Activated CD8-positive, alpha-beta memory T cell treated with anti-CD3 and anti-CD28 coated beads for 24 hours (primary cell): ENCODE data around the gene LIG3.
"Not testable (repeated sequence)": the region's sequence is repeated elsewhere in the genome, so short reads cannot be mapped to it uniquely, and the experiment has no call there.

ENCODE experiments used
- DNase-seq: peaks from one replicate; pipeline ENCODE4 v3.0.0-alpha.2; 2020

The LIG3 gene

DNA sequence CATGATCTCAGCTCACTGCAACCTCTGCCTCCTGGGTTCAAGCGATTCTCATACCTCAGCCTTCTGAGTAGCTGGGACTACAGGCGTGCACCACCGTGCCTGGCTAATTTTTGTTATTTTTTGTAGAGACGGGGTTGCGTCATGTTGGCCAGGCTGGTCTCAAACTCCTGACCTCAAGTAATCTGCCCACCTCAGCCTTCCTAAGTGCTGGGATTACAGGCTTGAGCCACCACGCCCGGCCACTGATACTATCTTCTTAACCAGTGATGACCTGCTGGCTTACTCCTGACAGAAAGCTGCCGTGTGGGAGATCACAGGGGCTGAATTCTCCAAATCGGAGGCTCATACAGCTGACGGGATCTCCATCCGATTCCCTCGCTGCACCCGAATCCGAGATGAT, 20.7 kb downstream of the LIG3 start:
- not testable (repeated sequence) for DNase-seq

DNA sequence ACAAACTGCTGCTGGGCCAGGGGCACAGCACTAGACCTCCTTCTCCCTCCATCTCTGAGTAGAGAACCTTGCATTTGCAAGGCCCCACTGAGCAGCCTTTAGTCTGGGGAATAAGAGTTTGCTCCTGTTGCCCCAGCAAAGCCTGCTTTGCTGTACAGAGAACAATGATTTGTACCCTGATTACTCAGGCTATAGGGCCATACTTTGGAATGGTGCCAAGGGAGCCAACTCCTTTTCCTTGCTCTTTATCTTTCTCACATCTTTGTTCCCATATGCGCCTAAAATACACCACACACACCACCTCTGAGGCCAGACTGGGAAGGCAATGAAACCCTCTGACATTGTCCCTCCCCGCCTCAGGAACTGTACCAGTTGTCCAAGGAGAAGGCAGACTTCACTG, 21.2 kb downstream of the LIG3 start:
- no peak for DNase-seq

DNA sequence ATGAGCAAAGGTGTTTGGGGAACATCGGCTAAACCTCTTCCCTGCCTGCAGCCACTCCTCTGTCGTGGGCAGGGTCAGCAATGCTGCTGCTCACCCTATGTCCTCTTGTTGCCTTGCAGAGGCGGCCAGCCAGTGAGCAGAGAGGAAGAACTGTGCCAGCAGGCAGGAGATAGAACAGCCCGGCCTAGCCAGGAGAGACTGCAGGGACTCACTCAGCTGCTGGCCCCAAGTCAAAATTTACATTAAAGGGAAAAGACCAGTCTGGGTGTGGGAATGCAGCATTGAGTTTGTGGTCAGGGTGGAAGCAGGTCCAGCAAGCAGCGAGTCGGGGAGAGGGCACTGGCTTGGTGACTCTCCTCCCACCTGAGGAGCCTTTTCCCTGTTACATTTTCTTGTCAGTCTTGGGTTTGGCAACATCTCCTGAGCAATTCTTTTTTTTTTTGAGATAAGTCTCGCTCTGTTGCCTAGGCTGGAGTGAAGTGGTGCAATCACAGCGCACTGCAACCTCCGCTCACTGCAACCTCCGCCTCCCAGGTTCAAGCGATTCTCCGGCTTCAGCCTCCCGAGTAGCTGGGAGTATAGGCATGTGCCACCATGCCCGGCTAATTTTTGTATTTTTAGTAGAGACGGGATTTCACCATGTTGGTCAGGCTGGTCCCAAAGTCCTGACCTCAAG, 22.7 kb downstream of the LIG3 start:
- DNase-seq: no peak

DNA sequence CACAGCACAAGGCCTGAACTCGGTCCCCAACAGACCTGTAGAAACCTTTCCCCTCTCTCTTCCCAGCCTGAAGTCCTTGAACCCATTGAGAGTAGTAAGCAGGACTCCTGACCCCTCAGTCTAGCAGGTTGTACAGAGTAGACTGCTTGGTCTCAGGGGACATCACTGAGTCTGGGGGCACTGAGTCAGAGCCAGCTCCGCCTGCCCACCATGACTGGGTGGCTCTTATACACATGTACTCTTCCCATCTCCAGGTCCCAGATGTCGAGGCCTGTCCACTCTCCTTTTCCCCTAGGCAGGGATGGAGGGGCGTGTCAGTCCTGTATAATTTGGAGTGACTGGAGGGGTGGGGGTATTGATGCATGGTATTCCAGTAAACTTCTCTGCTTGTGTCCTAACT, 23.5 kb downstream of the LIG3 start:
- DNase-seq: no peak

GRCh38 chr17:35006345-35006744, 26.0 kb downstream of the LIG3 start:
- no peak for DNase-seq

GRCh38 chr17:35006961-35007360, 26.6 kb downstream of the LIG3 start:
- no peak for DNase-seq

GRCh38 chr17:35010093-35010492, 29.8 kb downstream of the LIG3 start:
- DNase-seq: no peak

- no peak for DNase-seq
Observed at GRCh38 chr17:35011671-35012216, 31.4 kb downstream of the LIG3 start.

DNA sequence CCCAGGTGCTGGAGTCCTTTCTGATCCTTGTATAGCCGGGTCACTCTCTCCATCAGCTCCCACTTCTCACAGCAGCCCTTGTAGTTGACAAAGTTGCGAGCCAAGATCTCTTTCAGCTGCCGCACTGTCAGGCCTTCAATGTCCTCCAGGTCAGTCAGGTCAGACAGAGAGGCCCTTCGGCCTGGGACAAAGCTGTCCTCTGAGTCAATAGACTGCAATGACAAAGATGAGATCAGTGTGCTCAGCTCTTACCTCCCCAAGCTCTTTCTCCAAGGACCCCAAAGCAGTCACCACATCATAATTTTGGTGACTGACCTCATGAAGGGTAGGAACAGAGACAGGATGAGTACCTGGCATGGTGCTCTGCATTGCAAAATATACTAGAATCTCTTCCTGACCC, 36.1 kb downstream of the LIG3 start:
- DNase-seq: no peak

DNA sequence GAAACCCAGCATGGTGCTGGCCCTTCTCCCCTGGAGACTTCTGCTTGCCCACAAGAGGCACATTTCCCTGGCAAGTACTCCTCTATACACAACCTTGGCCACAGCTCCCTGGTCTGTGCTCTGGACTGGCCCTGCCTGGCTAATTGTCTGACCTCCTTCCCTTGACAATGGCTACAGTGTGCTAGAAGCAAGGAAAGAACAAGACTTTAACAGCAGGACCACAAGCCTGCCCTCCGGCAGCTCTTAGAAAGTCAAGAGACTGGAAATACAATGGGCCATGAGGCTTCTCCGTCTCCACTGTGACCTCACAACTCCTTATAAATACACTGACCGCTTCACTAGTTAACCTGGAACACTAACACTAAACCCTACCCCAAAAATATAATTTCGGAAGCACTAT, 36.7 kb downstream of the LIG3 start:
- DNase-seq: no peak

DNA sequence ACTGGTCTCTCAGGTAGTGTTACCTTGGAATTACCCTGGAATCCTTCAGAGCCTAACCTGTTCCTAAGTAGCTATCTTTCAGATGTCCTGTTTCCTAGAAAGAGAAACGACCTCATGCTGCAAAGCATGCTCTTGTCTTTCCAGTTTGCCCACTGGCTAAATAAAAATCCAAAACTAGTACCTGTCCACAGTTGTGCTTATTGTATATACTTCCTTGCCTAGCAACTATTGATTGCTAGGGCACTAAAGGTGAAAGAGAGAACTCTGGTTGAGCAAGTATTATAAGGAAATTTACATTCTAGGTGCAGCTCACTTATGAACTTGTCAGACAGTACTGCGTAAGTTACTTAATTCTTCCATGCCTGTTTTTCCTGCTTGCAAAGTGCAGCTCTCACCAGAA, 38.5 kb downstream of the LIG3 start:
- DNase-seq: no peak

- no peak for DNase-seq
Observed at GRCh38 chr17:35019386-35020179, 39.3 kb downstream of the LIG3 start.

DNA sequence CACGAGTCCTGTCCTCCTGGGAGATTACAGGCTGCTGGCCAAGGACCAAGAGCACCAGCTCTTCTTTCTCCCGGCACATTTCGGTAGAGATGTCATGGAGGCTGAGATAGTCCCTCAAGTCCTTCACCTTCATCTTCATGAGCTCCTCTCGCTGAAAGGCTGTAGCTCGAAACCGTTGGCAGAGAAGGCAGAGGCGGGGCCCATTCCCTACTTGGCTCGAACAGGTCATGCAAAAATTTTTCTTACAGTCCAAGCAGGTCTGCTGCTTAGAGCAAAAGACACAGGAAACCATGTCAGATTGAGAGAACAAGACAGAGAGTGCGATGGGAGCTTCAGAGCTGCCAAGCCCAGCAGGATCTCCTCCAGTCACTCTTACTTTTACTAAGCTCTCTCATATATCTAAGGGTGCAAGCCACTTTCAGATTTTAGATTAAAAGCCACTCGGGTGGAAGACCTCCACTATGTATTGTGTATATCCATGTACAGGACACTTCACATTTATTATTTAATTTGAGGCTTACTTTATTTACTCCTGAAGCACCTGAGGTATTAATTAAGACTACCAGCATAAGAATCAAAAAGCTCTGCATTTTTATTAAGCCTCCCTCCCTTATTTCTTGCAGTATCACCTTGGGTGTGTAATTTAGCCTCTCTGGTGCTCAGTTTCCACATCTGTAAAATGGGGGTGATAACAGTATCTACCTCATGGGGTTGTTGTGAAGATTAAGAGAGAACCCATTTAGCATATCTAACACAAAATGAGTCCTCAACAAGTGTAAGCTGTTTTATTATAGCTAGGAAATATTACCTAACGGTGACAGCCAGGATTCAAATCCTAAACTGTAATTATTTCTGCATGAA, 41.4 kb downstream of the LIG3 start:
- DNase-seq: no peak

- peak; percentile 87 for DNase-seq
Observed at GRCh38 chr17:35022536-35023063, 42.3 kb downstream of the LIG3 start.

- no peak for DNase-seq
Observed at GRCh38 chr17:35023538-35023937, 43.2 kb downstream of the LIG3 start.

GRCh38 chr17:35025541-35025940, 45.2 kb downstream of the LIG3 start:
- no peak for DNase-seq

GRCh38 chr17:35028097-35028496, 47.8 kb downstream of the LIG3 start:
- DNase-seq: not testable (repeated sequence)

DNA sequence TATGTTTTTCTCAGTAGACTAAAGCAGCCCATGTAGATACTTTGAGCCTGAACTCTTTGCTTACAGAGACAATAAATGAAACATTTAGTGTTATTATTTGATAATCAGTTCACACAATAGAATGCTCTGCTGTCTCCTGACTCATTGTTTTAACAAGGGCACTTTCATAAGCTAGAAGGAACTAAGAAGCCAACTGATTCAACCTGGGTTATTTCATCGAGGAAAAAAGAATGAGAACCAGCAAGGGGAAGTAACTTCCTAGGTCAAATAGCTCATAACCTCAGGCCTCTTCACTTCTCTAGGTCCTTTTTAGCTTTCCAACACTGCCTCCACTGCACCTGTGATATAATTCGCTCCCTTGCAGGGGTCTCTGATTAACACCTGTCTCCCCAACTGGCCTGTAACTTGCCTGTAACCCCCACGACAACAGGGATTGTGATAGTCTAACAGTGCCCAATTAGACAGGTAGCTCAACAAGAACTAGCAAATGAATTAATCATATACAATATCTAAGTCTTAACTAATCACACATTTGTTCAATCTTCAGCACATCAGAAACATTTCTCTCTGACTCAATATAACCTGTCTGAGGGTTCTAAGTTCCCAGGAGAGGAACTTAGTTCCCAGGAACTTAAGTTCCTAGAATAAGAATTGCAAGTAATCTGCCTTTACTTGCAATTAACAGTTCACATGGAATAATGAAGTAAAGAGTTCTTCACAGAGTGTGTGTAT, 48.4 kb downstream of the LIG3 start:
- DNase-seq: no peak

DNA sequence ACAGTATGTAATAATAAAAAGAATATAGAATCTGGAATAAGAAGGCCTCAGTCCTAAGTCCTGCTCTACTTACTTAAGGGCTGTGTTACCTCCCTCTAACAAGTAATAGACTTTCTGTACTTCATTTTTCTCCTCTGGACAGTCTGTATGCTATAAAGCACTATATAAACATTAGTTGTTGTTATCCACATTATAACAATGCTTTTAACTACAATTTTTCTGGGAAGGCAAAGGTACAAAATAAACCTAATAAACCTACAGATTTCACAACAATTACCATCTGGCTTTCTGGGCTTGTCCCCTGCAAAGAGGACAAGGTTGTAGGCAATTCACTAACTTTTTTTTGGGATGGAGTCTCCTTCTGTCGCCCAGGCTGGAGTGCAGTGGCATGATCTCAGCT, 50.5 kb downstream of the LIG3 start:
- DNase-seq: no peak

GRCh38 chr17:35038453-35038852, 58.1 kb downstream of the LIG3 start:
- no peak for DNase-seq

DNA sequence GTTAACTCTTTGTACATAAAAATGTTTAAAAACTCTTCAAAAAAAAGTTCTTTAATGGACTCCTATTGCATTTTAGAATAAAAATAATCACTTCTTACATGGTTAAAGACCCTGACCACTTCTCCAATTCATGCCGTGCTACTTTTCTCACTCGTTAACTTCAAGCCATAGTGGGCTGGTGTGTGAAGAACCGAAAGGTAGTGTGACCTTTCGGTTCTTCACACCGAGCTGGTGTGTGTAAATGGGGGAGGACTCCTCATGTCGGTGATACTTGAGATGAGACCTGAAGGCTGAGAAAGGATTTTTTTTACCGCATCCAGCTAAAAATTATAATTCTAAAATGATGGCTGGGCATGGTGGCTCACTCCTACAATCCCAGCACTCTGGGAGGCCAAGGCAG, 61.1 kb downstream of the LIG3 start:
- no peak for DNase-seq

- no peak for DNase-seq
Observed at GRCh38 chr17:35044181-35044580, 63.9 kb downstream of the LIG3 start.
